GM13977 (cell line): ENCODE results near the gene GSE1.
A peak's percentile ranks its signal among the peaks of the same experiment; 100 is the strongest.

Experiments
- DNase-seq: peaks from one replicate; pipeline ENCODE4 v3.0.0; 2012; ENCODE audit warnings: low spot score
- CTCF ChIP-seq: IDR thresholded peaks from 2 replicates; pipeline ENCODE4 v1.5.1; 2012; ENCODE audit warnings: mild to moderate bottlenecking, control low read depth; ENCODE audit not compliant: insufficient read depth; ENCODE audit errors: extremely low read depth, missing control alignments
- in situ Hi-C: fragments of 300-500 bp; cut with MboI; formaldehyde crosslinking; loops from one replicate; pipeline ENCODE4 v1.12.0; 2022; ENCODE audit warnings: low sequenced_read_pairs, low pct_unique_long_range_greater_than_20kb, mixed read lengths, inconsistent platforms; ENCODE audit not compliant: unreplicated experiment

The GSE1 gene

GRCh38 chr16:85612801-85613603 lies at the start of gene GSE1:
Gene GSE1, plus strand, starts transcription at chr16:85613322. Its CDS starts 70 bp downstream, at chr16:85613392.
- no peak for TF ChIP-seq CTCF
- DNase-seq = peak; percentile 96
- in situ Hi-C loops = no loop called here

- no peak for TF ChIP-seq CTCF
- DNase-seq = no peak
- in situ Hi-C loops = no loop called here
Observed at GRCh38 chr16:85563515-85564276, 49.4 kb upstream of the GSE1 start.

- DNase-seq = peak; percentile 45
Observed at GRCh38 chr16:85564277-85565051, 48.7 kb upstream of the GSE1 start.

GRCh38 chr16:85565340-85565739 lies 47.8 kb upstream of the GSE1 start:
- DNase-seq = no peak
- TF ChIP-seq CTCF = no peak
- in situ Hi-C loops = no loop called here

More at GRCh38 chr16:85564277-85565051, 48.7 kb upstream of the GSE1 start:
- in situ Hi-C loops = no loop called here
- peak; percentile 61 for TF ChIP-seq CTCF

GRCh38 chr16:85565801-85566526 lies 47.2 kb upstream of the GSE1 start:
- no peak for DNase-seq
- in situ Hi-C loops = no loop called here
- TF ChIP-seq CTCF = no peak

GRCh38 chr16:85566561-85567100 lies 46.5 kb upstream of the GSE1 start:
- in situ Hi-C loops = no loop called here
- peak; percentile 9 for TF ChIP-seq CTCF
- DNase-seq = no peak
